Measurements from ENCODE around the gene TP53TG5. TPM values are rescaled to one million over a fixed set of nuclear protein-coding genes. Genes with fewer than 3 reads are reported as not detected.

TP53TG5 gene
- polyA plus RNA-seq, 1 donor (not counting 4 experiments of a cell fraction or from before 2014, with no cell fraction given): not detected

- TF ChIP-seq, protein P1, sequence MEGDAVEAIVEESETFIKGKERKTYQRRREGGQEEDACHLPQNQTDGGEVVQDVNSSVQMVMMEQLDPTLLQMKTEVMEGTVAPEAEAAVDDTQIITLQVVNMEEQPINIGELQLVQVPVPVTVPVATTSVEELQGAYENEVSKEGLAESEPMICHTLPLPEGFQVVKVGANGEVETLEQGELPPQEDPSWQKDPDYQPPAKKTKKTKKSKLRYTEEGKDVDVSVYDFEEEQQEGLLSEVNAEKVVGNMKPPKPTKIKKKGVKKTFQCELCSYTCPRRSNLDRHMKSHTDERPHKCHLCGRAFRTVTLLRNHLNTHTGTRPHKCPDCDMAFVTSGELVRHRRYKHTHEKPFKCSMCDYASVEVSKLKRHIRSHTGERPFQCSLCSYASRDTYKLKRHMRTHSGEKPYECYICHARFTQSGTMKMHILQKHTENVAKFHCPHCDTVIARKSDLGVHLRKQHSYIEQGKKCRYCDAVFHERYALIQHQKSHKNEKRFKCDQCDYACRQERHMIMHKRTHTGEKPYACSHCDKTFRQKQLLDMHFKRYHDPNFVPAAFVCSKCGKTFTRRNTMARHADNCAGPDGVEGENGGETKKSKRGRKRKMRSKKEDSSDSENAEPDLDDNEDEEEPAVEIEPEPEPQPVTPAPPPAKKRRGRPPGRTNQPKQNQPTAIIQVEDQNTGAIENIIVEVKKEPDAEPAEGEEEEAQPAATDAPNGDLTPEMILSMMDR (optimal IDR thresholded peaks at IDR 0.05 in 1 of 3, IDR thresholded peaks at IDR 0.05 in 1 of 3, conservative IDR thresholded peaks at IDR 0.05 in 1 of 3; ENCODE audit: extremely low read depth in 1 of 3, insufficient read depth in 2 of 3, low read length in 3 of 3): no peak
- no peak for TF ChIP-seq EZH2 (IDR thresholded peaks at IDR 0.05; ENCODE audit: low read length)
- Histone ChIP-seq H3K4me3 (ENCODE audit: control insufficient read depth in 2 of 3, extremely low read depth in 1 of 3, insufficient read depth in 2 of 3, low read depth in 1 of 3, low read length in 3 of 3) (no peak overlapping the region), H3K36me3 (ENCODE audit: control insufficient read depth in 2 of 2, extremely low read depth in 1 of 2, insufficient read depth in 2 of 2, low read length in 2 of 2) (no peaks in the 10 kb centered on the region), H3K9ac (ENCODE audit: control insufficient read depth, extremely low read depth, insufficient read depth, low read length) (no peak overlapping the region), H3K4me2 (ENCODE audit: control insufficient read depth, extremely low read depth, insufficient read depth, low read depth, low read length) (no peak overlapping the region), H3K27ac (ENCODE audit: control insufficient read depth, insufficient read depth, low read length) (no peak overlapping the region), H3K4me1 (ENCODE audit: control insufficient read depth, extremely low read depth, insufficient read depth, low read length) (no peaks in the 10 kb centered on the region), H4K20me1 (ENCODE audit: control insufficient read depth, extremely low read depth, insufficient read depth, low read length) (no peaks in the 10 kb centered on the region), H2AFZ (ENCODE audit: control insufficient read depth, low read length) (no peak overlapping the region), H3K27me3 (ENCODE audit: control insufficient read depth, extremely low read depth, insufficient read depth, low read length) (no peaks in the 10 kb centered on the region), H3K79me2 (ENCODE audit: control insufficient read depth, insufficient read depth, low read length) (no peaks in the 10 kb centered on the region), H3K9me1 (ENCODE audit: control insufficient read depth, extremely low read depth, insufficient read depth, low read length) (no peaks in the 10 kb centered on the region), H3K9me3 (ENCODE audit: control insufficient read depth, low read depth, low read length) (no peaks in the 10 kb centered on the region)
- DNase-seq (ENCODE audit: low read depth, low spot score) (no peak), FAIRE-seq (no peak)
- dilution Hi-C loops (cut with MboI; ENCODE audit: extremely low pct_ligation_motif_present, low sequenced_read_pairs): no loop called here
These were observed 16.9 kb upstream of the TP53TG5 start for GRCh38 chr20:45395114-45395415.

DNA sequence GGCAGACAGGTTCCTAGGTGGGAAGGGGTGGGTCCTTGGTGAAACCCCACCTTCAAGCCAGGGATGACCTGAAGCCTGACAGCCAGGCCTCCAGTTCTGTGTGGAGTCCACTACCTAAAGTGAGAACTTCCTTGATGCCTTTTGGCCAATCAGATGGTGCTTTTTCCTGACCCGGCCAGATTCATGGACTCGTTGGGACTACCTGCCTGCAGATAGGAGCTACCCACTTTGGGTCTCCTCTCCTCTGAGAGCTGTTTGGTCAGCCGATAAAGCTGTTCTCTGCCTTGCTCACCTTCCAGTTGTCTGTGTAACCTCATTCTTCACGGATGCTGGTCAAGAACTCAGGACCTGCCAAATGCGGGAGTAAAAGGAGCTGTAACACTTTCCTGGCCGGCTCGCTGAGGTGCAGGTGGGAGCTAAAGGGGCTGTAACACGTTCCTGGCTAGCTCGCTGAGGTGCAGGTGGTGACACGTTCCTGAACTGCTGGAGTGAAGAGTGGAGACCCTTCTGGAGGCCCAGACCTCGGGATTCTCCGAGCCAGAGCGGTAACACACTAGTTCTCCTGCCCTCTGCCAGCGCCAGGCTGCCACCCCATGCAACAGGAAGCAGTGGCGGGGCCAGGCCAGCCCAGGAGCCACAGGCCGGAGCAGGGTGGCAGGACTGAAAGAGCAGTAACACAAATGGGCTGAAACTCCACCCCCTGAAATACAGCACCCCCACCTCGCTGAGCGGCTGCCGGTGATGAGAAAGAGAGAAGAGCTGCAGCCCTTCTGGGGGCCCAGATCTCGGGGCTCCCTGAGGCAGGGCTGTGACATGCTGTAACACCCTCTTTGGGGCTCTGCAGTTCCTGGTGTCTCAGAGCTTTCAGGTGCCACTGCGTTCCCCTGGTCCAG is 16.3 kb upstream of the TP53TG5 start:
- dilution Hi-C loops (cut with MboI; ENCODE audit: extremely low pct_ligation_motif_present, low sequenced_read_pairs): no loop called here
- FAIRE-seq (no peak), DNase-seq (ENCODE audit: low read depth, low spot score) (no peak)

More for the DNA sequence above, 16.3 kb upstream of the TP53TG5 start:
- TF ChIP-seq EZH2 (IDR thresholded peaks at IDR 0.05; ENCODE audit: low read length): no peak
- TF ChIP-seq, protein P1 (optimal IDR thresholded peaks at IDR 0.05 in 1 of 3, IDR thresholded peaks at IDR 0.05 in 1 of 3, conservative IDR thresholded peaks at IDR 0.05 in 1 of 3; ENCODE audit: extremely low read depth in 1 of 3, insufficient read depth in 2 of 3, low read length in 3 of 3): no peak
- H3K9me1 ChIP-seq (ENCODE audit: control insufficient read depth, extremely low read depth, insufficient read depth, low read length): no peaks in the 10 kb centered on the region
- no peaks in the 10 kb centered on the region for H3K79me2 ChIP-seq (ENCODE audit: control insufficient read depth, insufficient read depth, low read length)
- no peaks in the 10 kb centered on the region for H3K4me1 ChIP-seq (ENCODE audit: control insufficient read depth, extremely low read depth, insufficient read depth, low read length)
- no peaks in the 10 kb centered on the region for H4K20me1 ChIP-seq (ENCODE audit: control insufficient read depth, extremely low read depth, insufficient read depth, low read length)
- H3K4me3 ChIP-seq (ENCODE audit: control insufficient read depth in 2 of 3, extremely low read depth in 1 of 3, insufficient read depth in 2 of 3, low read depth in 1 of 3, low read length in 3 of 3): no peak overlapping the region
- no peak overlapping the region for H3K27ac ChIP-seq (ENCODE audit: control insufficient read depth, insufficient read depth, low read length)
- H3K9ac ChIP-seq (ENCODE audit: control insufficient read depth, extremely low read depth, insufficient read depth, low read length): no peak overlapping the region
- no peak overlapping the region for H3K4me2 ChIP-seq (ENCODE audit: control insufficient read depth, extremely low read depth, insufficient read depth, low read depth, low read length)
- no peak overlapping the region for H2AFZ ChIP-seq (ENCODE audit: control insufficient read depth, low read length)
- no peaks in the 10 kb centered on the region for H3K36me3 ChIP-seq (ENCODE audit: control insufficient read depth in 2 of 2, extremely low read depth in 1 of 2, insufficient read depth in 2 of 2, low read length in 2 of 2)
- H3K27me3 ChIP-seq (ENCODE audit: control insufficient read depth, extremely low read depth, insufficient read depth, low read length): no peaks in the 10 kb centered on the region
- H3K9me3 ChIP-seq (ENCODE audit: control insufficient read depth, low read depth, low read length): no peaks in the 10 kb centered on the region

All from keratinocyte (primary cell).